Right atrium auricular region (tissue), 2 donors: ENCODE data around the gene PRR5. TPM values are rescaled to one million over a fixed set of nuclear protein-coding genes. Genes with fewer than 3 reads are reported as not detected.

ENCODE experiments used
- DNase-seq: peaks from one replicate; pipeline ENCODE4 v3.0.0-alpha.2; 2019; ENCODE audit warnings: low spot score
- H3K27ac ChIP-seq, 2 donors: fragments of 200-600 bp; sonication (generic); 1 replicate in 1 of 2; 2 replicates in 1 of 2; pipeline ENCODE4 v1.5.1; 2016 to 2019
- H3K27me3 ChIP-seq, 2 donors: fragments of 200-600 bp; sonication (generic); one replicate each; pipeline versions ENCODE4 v1.5.1 to v1.6.0; 2017 to 2019
- H3K36me3 ChIP-seq: fragments of 200-600 bp; sonication (generic); one replicate; pipeline ENCODE4 v1.5.1; 2016
- H3K4me1 ChIP-seq, 2 donors: fragments of 200-600 bp; sonication (generic); one replicate each; pipeline versions ENCODE4 v1.5.1 to v1.6.0; 2017 to 2019
- H3K4me3 ChIP-seq, 2 donors: fragments of 200-600 bp; sonication (generic); 1 replicate in 1 of 2; 2 replicates in 1 of 2; pipeline ENCODE4 v1.5.1; 2017 to 2019; ENCODE audit warnings: mild to moderate bottlenecking in 1 of 2, moderate library complexity in 1 of 2
- H3K9me3 ChIP-seq, 2 donors: fragments of 200-600 bp; sonication (generic); one replicate each; pipeline ENCODE4 v1.5.1; 2019
- total RNA-seq, 2 donors: library from RNA; depleted of rRNA; stranded (reverse); fragments of >200 nt; gene quantifications; one replicate each; pipeline ENCODE4 v1.1.0, GENCODE V29; 2016
- TF ChIP-seq, protein P1 (sequence below), 2 donors: fragments of 200-600 bp; sonication (generic); IDR thresholded peaks; one replicate each; pipeline ENCODE4 v1.5.1; 2019; ENCODE audit warnings: antibody characterized with exemption in 2 of 2

Gene PRR5
- total RNA-seq, 2 donors from 2014 or later, result 10.5 to 12.1 TPM

DNA sequence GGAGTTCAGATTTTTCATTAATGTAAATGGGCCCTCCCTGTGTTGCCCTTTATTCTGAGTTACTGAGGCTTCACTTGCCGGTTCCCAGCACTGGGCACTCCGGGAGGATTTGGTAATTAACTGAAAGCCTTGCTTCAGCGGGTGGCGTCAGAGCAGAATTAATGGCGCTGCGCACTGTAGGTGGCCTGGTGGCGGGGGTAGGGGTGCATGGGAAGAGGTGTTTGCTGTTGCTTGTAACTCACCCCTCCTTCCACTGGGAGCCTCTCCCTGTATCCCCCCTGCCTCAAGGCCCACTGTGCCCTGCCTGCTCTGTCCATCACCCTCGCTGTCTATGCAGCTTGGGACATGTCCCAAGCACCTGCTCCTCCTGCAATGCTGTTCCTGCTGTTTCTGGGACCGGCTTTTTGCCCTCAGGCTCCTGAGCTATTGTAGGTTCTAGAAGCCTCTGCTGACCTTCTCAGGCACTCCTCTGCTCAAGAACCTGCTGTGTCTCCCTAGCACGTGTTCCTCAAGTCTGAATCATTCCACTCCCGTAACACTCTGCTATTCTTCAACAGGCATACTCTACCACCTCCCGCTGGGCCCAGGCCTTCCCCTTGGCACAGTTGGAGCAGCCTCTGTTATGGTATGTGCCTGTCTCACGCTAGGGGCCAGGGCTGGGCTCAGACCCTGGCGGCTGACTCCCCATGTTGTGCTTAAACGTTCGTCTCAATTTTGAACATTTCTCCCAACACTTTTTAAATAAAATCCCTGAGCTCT is 74.8 kb downstream of the PRR5 start:
- Histone ChIP-seq H3K4me1 (no peaks in the 10 kb centered on the region), H3K27me3 (no peaks in the 10 kb centered on the region), H3K9me3 (peaks cover 0 to 19% of the 10 kb centered on the region in 2 donors), H3K36me3 (no peaks in the 10 kb centered on the region), H3K27ac (no peak overlapping the region), H3K4me3 (no peak overlapping the region)
- TF ChIP-seq, protein P1, sequence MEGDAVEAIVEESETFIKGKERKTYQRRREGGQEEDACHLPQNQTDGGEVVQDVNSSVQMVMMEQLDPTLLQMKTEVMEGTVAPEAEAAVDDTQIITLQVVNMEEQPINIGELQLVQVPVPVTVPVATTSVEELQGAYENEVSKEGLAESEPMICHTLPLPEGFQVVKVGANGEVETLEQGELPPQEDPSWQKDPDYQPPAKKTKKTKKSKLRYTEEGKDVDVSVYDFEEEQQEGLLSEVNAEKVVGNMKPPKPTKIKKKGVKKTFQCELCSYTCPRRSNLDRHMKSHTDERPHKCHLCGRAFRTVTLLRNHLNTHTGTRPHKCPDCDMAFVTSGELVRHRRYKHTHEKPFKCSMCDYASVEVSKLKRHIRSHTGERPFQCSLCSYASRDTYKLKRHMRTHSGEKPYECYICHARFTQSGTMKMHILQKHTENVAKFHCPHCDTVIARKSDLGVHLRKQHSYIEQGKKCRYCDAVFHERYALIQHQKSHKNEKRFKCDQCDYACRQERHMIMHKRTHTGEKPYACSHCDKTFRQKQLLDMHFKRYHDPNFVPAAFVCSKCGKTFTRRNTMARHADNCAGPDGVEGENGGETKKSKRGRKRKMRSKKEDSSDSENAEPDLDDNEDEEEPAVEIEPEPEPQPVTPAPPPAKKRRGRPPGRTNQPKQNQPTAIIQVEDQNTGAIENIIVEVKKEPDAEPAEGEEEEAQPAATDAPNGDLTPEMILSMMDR (IDR thresholded peaks at IDR 0.05), result no peak
- no peak for DNase-seq

DNA sequence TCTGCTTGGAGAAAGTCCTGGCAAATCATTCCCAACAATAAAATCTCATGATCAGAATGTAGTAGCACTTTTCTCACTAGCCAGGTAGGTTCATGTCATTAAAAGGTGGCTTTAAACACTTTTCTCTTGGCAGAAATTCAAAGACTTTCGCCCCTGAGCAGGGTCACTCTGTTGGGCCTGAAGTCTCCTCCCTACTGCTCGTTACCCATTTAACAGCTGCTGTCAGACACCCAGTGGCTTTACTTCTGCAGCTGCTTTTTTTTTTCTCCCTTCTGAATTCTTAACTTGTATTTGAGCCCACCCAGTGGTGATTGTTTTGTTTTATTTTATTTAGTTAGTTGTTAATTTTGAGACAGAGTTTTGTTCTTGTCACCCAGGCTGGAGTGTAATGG is 75.4 kb downstream of the PRR5 start:
- no peak overlapping the region for H3K4me3 ChIP-seq
- no peaks in the 10 kb centered on the region for H3K36me3 ChIP-seq
- TF ChIP-seq, protein P1 (IDR thresholded peaks at IDR 0.05), result no peak
- H3K9me3 ChIP-seq, result peaks cover 0 to 18% of the 10 kb centered on the region in 2 donors
- DNase-seq, result no peak
- no peaks in the 10 kb centered on the region for H3K27me3 ChIP-seq
- no peaks in the 10 kb centered on the region for H3K4me1 ChIP-seq
- no peak overlapping the region for H3K27ac ChIP-seq

DNA sequence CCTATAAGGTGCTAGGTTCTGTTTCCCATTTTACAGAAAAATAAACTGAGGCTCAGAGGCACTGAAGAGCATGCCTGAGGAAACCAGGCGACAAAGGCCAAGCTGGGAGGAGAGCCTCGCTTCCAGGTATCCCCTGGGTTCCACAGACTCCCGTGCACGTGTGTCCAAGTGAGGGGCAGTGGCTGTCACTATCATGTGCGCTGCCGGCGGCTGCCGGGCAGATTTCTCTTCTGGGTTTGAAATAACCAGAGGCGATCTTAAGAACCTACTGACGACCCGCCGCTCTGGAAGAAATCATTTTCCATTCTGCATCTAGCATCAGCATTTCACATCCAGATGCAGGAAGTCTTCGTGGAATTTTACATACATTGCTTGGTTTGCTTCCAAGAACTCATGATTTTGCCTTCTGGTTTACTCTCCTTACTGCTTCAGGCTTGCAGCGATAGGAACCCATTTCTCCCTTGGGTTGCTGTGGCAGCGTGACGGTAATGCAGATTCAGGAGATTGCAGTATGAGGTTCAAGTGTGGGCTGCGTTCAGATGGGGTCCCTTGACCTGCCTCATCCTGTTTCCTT is 79.0 kb downstream of the PRR5 start:
- H3K4me1 ChIP-seq, result no peaks in the 10 kb centered on the region
- TF ChIP-seq, protein P1 (IDR thresholded peaks at IDR 0.05), result no peak
- H3K27me3 ChIP-seq, result no peaks in the 10 kb centered on the region
- no peak overlapping the region for H3K27ac ChIP-seq
- H3K4me3 ChIP-seq, result no peak overlapping the region
- no peaks in the 10 kb centered on the region for H3K36me3 ChIP-seq
- no peak for DNase-seq
- H3K9me3 ChIP-seq, result no peaks in the 10 kb centered on the region

DNA sequence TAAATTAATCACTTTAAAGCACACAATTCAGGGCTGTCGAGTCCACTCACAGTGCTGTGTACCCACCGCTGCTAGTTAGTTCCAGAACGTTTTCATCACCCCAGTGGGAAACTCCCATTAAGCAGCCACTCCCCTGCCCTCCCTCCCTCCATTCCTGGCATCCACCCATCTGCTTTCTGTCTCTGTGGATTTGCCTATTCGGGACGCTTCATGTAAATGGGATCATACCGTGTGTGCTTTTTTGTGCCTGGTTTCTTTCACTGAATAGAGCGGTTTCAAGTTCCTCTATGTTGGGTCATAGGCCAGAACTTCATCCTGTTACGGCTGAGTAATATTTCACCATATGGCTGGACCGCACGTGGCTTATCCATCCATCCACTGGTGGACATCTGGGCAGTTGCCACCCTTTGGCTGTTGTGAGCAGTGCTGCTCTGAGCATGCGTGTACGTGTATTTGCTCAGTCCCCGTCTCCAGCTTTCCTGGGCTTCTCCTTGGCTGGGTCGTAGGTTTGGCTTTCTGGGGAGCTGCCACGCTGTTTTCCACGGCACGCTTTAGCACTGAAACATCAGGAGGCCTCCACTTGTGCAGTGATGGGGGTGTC is 80.5 kb downstream of the PRR5 start:
- Histone ChIP-seq H3K36me3 (no peaks in the 10 kb centered on the region), H3K4me1 (no peaks in the 10 kb centered on the region), H3K9me3 (no peaks in the 10 kb centered on the region), H3K27me3 (no peaks in the 10 kb centered on the region), H3K4me3 (no peak overlapping the region), H3K27ac (no peak overlapping the region)
- TF ChIP-seq, protein P1 (IDR thresholded peaks at IDR 0.05), result no peak
- DNase-seq, result no peak

DNA sequence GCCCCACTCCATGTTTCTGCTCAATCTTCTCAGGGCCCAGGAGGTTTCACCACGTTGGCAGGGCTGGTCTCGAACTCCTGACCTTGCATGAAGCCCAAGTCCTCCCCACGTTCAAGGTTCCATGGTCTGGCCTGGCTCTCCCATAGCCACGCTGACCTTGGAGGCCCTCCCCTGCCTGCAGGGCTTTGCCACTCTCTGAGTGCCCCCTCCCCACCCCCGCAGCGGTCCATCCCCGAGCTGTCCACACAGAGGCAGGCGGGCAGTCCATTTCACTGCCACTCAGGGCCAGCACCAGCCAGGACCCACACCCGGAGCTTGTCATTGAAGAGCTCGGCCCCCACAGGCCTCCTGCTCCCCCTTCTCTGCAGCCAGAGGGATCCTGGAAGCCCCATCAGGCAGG is 81.1 kb downstream of the PRR5 start:
- TF ChIP-seq, protein P1 (IDR thresholded peaks at IDR 0.05), result no peak
- DNase-seq, result no peak
- Histone ChIP-seq H3K27ac (no peak overlapping the region), H3K4me3 (no peak overlapping the region), H3K27me3 (no peaks in the 10 kb centered on the region), H3K4me1 (no peaks in the 10 kb centered on the region), H3K36me3 (no peaks in the 10 kb centered on the region), H3K9me3 (no peaks in the 10 kb centered on the region)
